Upper lobe of left lung (tissue), 4 donors: ENCODE data around the gene PPIA.
"Not testable (repeated sequence)": the region's sequence is repeated elsewhere in the genome, so short reads cannot be mapped to it uniquely, and the experiment has no call there.

Source experiments
- POLR2A ChIP-seq, 4 donors: fragments of 450-650 bp; IDR thresholded peaks; one replicate each; pipeline ENCODE4 v1.5.1; 2016 to 2017; ENCODE audit warnings: antibody characterized with exemption in 4 of 4, mild to moderate bottlenecking in 2 of 4
- POLR2AphosphoS5 ChIP-seq, 2 donors: sonication (generic); formaldehyde crosslinking; IDR thresholded peaks; one replicate each; pipeline ENCODE4 v1.5.1; 2017; ENCODE audit warnings: antibody characterized with exemption in 2 of 2
- TF ChIP-seq, protein P1 (sequence below), 6 experiments: fragments of 450-650 bp in 4 of 6; fragments of 200-600 bp in 2 of 6; sonication (generic) in 2 of 6; IDR thresholded peaks; one replicate each; pipeline ENCODE4 v1.5.1; 2016 to 2019; ENCODE audit warnings: antibody characterized with exemption in 6 of 6

DNA sequence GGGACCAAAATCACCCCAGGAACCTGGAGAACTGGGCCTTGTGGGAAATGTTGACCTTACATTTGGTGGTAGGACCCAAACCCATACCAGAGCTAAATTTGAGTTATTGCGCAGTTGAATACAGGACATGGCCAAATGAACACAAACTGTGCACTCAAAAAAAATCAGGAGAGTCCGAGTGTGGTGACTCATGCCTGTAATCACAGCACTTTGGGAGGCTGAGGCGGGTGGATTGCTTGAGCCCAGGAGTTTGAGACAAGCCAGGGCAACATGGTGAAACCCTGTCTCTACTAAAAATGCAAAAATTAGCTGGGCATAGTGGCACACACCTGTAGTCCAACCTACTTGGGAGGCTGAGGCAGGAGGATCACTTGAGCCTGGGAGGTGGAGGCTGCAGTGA is 11.3 kb upstream of the PPIA start:
- TF ChIP-seq, protein P1, sequence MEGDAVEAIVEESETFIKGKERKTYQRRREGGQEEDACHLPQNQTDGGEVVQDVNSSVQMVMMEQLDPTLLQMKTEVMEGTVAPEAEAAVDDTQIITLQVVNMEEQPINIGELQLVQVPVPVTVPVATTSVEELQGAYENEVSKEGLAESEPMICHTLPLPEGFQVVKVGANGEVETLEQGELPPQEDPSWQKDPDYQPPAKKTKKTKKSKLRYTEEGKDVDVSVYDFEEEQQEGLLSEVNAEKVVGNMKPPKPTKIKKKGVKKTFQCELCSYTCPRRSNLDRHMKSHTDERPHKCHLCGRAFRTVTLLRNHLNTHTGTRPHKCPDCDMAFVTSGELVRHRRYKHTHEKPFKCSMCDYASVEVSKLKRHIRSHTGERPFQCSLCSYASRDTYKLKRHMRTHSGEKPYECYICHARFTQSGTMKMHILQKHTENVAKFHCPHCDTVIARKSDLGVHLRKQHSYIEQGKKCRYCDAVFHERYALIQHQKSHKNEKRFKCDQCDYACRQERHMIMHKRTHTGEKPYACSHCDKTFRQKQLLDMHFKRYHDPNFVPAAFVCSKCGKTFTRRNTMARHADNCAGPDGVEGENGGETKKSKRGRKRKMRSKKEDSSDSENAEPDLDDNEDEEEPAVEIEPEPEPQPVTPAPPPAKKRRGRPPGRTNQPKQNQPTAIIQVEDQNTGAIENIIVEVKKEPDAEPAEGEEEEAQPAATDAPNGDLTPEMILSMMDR (IDR thresholded peaks at IDR 0.05) = not testable (repeated sequence)
- not testable (repeated sequence) for TF ChIP-seq POLR2AphosphoS5, POLR2A (IDR thresholded peaks at IDR 0.05)
